ENCODE measurements around the gene GJA4. TPM values are rescaled to one million over a fixed set of nuclear protein-coding genes. Genes with fewer than 3 reads are reported as not detected.

Gene GJA4
- total RNA-seq, result 20.2 and 22.3 TPM in 2 replicates
- long read RNA-seq, partial matches to known transcripts, result 1 of 2 reads
- long read RNA-seq, other reads (novel, unspliced or antisense), result 0 of 2 reads

GRCh38 chr1:34792868-34793727 is at the start of gene GJA4:
Gene GJA4, plus strand, starts transcription at chr1:34792999. Its CDS starts 1,215 bp downstream, at chr1:34794214.
- Mint-ChIP-seq H3K4me1 (peaks cover 45% of the 10 kb centered on the region), H3K36me3 (ENCODE audit: low read depth) (peaks cover 5% of the 10 kb centered on the region), H3K27ac (ENCODE audit: unreplicated experiment) (peak within 1 kb of the TSS; percentile 57), H3K9me3 (no peaks in the 10 kb centered on the region), H3K4me3 (peak within 1 kb of the TSS; percentile 82), H3K27me3 (ENCODE audit: low read depth) (peaks cover 41% of the 10 kb centered on the region)
- TF ChIP-seq CTCF (conservative IDR thresholded peaks at IDR 0.05), result no peak
- no peak for DNase-seq (ENCODE audit: low read depth, low spot score)

- peaks cover 19% of the 10 kb centered on the region for H3K4me1 Mint-ChIP-seq
- no peak overlapping the region for H3K27ac Mint-ChIP-seq (ENCODE audit: unreplicated experiment)
- no peak for TF ChIP-seq CTCF (conservative IDR thresholded peaks at IDR 0.05)
- H3K9me3 Mint-ChIP-seq, result no peaks in the 10 kb centered on the region
- no peak for DNase-seq (ENCODE audit: low read depth, low spot score)
- H3K36me3 Mint-ChIP-seq (ENCODE audit: low read depth), result no peaks in the 10 kb centered on the region
- peaks cover 36% of the 10 kb centered on the region for H3K27me3 Mint-ChIP-seq (ENCODE audit: low read depth)
- H3K4me3 Mint-ChIP-seq, result no peak overlapping the region
Observed at GRCh38 chr1:34743775-34744174, 49.0 kb upstream of the GJA4 start.

- Mint-ChIP-seq H3K4me3 (no peak overlapping the region), H3K27ac (ENCODE audit: unreplicated experiment) (no peak overlapping the region), H3K36me3 (ENCODE audit: low read depth) (no peaks in the 10 kb centered on the region), H3K27me3 (ENCODE audit: low read depth) (peaks cover 36% of the 10 kb centered on the region), H3K4me1 (peaks cover 12% of the 10 kb centered on the region), H3K9me3 (no peaks in the 10 kb centered on the region)
- no peak for DNase-seq (ENCODE audit: low read depth, low spot score)
- no peak for TF ChIP-seq CTCF (conservative IDR thresholded peaks at IDR 0.05)
Observed at GRCh38 chr1:34744851-34745250, 47.9 kb upstream of the GJA4 start.

- DNase-seq (ENCODE audit: low read depth, low spot score), result no peak
- Mint-ChIP-seq H3K4me3 (no peak overlapping the region), H3K36me3 (ENCODE audit: low read depth) (no peaks in the 10 kb centered on the region), H3K27me3 (ENCODE audit: low read depth) (peaks cover 32% of the 10 kb centered on the region), H3K4me1 (peaks cover 5% of the 10 kb centered on the region), H3K27ac (ENCODE audit: unreplicated experiment) (no peak overlapping the region), H3K9me3 (no peaks in the 10 kb centered on the region)
- TF ChIP-seq CTCF (conservative IDR thresholded peaks at IDR 0.05), result no peak
Observed at GRCh38 chr1:34745666-34746065, 47.1 kb upstream of the GJA4 start.

GRCh38 chr1:34746101-34746500 is 46.7 kb upstream of the GJA4 start:
- no peak overlapping the region for H3K27ac Mint-ChIP-seq (ENCODE audit: unreplicated experiment)
- H3K9me3 Mint-ChIP-seq, result no peaks in the 10 kb centered on the region
- H3K36me3 Mint-ChIP-seq (ENCODE audit: low read depth), result no peaks in the 10 kb centered on the region
- peaks cover 3% of the 10 kb centered on the region for H3K4me1 Mint-ChIP-seq
- TF ChIP-seq CTCF (conservative IDR thresholded peaks at IDR 0.05), result no peak
- DNase-seq (ENCODE audit: low read depth, low spot score), result no peak
- H3K27me3 Mint-ChIP-seq (ENCODE audit: low read depth), result peaks cover 32% of the 10 kb centered on the region
- H3K4me3 Mint-ChIP-seq, result no peak overlapping the region

All from neural crest cell (in vitro differentiated cells).